NOMO-1 treated with dmso at 0.1 percent for 144 hours (cell line): ENCODE results near the gene NPHP1.
"Not testable (repeated sequence)": the region's sequence is repeated elsewhere in the genome, so short reads cannot be mapped to it uniquely, and the experiment has no call there.

Source experiments
- DNase-seq: peaks from one replicate; lab custom pipeline; 2025; ENCODE audit not compliant: unreplicated experiment; lab: John Stamatoyannopoulos, UW

Gene NPHP1

DNA sequence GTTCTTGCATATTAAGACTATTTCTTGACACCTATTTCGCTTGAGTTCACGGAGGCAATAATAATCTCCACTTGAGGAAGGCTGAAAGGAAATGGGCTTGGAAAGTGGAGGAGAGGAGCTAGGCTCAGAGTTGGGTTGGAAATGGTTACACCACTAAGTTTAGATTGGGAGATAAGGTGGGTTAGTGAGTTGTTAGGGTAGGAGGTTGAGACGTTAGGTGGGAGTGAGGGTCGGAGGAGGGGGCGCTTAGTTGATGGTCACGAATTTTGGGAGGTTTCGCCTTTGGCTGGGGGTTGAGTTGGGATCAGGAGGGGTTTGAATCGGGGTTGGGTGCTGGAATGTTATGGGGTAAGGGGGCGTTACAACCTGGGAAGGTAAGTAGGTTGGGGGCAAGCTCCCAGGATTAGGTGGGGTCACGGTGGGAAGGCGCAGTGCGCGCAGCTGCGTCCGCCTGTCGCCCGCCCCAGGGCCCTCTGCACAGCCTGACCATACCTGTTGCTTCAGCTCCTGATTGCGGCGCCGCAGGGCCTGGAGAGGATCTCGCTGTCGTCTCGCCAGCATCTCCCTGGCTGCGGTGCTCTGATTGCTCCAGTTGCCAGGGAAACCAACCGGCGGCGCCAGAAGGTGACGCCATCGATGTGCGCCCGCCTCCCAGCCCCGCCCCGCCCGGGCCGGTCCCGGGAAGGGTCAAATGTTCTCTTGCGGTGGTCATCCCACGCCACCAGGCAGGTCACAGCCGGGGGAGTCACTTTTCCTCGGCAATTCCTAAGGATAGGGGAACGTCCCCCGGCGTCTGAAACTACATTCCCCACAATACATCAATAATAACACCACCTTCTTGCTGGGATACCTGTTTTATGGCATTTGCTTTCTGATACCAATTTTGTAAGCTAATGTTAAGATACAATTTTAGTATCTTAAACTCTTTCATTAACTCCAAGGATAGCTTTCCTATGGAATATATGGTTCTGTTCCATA is at the start of gene NPHP1:
Gene NPHP1 (minus strand): TSS at position 606 of the 978 bp plus-strand sequence. CDS start 45 bp downstream, at position 561.
- DNase-seq = peak; percentile 28

DNA sequence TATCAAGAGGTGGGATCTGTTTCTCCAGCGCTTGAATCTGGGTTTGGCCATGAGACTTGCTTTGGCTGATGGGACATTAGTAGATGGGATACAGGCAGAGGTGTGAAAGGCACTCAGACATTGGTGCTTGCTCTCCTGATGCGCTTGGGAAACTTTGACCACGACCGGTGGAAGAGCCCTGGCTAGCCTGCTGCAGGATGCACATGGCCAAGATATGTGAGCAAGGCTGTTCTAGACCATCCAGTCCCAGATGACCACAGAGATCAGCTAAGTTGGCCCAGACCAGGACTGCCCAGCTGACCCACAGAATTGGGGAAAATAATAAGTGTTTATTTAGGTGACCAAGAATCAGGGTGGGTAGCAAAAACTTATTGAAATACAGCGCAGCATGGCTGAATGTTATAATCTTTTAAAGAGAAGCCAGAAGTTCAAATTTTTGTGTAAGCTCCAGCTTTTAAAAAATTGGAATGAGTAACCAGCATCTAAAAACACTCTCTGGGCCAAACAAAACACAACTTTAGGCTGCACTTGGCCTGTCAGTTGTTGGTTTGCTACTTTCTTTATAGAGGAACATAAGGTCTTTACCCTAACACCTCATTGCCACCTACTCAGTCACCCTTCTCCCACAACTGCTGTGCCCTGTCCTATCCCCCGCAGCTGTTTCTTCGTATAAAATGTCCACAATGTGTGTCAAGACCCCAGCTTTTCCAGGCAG is 43.4 kb upstream of the NPHP1 start:
- DNase-seq = not testable (repeated sequence)

DNA sequence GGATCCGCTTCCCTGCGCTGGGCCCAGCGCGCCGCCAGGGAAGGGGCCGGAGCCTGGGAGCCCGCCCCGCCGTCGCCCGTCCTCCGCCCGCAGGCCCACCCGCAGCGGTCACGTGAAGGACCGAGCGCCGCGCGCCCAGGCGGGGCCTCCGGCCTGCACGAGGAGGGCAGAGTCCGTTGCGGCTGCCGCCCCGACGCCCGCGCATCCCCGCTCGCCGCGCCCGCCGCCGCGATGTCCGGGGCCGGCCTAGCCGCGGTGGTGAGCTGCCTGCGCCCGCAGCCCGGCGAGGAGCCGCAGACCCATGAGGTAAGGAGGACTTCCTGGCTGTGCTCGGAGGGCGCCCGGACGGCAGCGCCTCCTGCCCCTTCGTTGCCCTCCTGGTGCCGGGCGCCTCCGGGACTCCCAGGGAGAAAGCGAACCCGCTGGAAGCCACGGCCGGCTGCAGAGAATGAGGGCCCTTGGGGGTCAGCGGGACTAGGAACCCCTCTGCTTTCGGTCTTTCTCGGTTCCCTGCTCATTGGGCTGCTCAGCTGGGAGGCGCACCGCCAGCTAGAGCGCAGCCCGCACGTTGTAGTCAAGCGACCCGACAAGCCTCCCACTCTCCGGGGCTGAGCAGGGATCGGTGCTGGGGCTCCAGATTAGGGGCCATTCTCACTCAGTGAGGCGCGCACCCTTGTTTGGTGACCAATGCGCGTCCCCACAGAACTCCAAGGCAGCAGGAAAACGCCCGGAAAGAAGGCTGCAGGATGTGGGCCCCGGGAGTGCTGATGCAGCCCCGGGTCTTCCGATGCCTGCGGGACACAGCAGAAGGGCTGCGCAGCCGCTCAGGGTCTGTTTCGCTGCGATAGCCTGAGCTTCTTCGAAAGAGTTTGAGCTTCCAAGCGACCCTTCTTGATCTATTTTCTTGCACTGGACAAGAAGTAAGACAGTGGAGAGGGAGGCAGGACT is 40.9 kb upstream of the NPHP1 start:
- not testable (repeated sequence) for DNase-seq

DNA sequence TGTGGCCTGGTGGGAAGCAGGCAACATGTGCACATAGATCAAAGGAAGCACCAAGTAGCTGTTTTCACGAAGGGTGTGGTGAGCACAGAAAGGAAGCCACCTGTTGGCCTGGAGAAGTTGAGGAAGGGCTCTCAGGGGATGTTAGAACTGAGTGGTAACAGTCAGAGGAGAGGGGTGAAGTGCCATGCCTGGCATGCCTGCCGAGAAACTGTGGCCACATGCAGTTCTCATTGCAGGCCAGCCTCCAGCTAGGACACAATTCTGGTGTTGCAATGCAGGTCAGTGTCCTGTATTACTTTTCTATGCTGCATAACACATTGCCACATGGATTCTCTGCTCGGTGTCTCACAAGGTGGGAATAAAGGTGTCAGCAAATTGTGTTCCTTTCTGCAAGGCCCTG is 38.5 kb upstream of the NPHP1 start:
- DNase-seq = not testable (repeated sequence)

DNA sequence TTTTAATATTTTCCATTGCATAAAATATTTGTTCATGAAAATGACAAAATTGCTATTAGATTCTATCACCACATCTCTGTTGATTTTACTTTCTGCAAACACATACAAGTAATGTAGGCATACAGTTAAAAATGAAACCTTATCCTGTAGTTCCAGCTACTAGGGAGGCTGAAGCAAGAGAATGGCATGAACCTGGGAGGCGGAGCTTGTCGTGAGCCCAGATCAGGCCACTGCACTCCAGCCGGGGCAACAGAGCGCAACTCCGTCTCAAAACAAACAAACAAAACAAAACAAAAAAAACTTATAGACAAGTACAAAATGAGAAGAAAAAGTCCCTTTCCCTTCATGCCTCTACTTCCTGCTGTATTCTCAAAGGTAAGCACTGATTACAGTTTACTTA is 29.7 kb upstream of the NPHP1 start:
- not testable (repeated sequence) for DNase-seq

DNA sequence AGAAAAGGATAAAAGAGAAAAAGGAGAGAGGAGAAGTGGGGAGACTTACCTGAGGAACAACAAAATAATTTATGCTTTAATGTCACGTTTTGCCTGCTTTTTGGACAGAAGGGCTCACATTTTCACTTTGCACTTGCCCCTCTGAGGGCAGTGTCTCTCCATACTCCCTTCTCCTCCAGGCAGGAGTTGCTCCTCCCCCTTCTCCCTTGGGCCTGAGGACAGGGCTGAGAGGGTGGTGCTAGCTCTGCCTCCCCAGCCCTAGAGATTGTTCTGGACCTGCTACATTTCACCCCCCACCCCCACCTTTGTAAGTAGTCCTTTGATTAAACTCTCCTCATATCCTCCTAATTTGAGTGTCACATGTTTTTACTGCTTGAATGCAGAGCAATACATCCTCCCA is 25.1 kb upstream of the NPHP1 start:
- DNase-seq = not testable (repeated sequence)

DNA sequence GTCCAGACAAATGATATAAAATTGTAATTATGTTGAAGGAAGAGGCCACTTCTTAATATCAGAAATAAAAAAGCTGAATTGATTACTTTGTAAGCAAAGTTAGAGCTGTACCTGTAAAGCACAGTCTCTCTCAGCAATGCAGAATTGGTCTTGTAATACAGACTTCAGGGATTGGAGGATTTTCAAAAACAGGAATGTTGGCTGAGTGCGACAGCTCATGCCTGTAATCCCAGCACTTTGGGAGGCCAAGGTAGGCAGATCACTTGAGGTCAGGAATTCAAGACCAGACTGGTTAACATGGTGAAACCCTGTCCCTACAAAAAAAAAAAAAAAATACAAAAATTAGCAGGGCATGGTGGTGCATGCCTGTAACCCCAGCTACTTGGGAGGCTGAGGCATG is 17.8 kb upstream of the NPHP1 start:
- not testable (repeated sequence) for DNase-seq

DNA sequence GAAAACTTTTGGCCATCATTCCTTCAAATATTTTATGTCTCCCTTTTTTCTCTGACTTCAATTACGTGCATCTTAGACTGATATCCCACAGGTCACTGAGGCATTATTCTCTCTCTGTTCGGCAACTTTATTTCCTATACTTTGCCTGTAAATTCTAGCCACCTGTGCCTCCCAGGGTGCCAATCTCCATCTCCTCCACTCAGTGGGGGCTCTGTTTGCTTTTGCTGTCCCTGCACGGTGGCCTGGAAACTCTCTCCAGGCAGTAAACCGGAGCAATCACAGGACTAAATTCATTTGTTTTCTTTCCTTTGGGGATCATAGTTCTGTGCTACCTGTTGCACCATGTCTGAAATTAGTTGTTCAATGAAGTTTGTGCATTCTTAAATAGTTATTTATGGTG is 17.1 kb upstream of the NPHP1 start:
- no peak for DNase-seq

DNA sequence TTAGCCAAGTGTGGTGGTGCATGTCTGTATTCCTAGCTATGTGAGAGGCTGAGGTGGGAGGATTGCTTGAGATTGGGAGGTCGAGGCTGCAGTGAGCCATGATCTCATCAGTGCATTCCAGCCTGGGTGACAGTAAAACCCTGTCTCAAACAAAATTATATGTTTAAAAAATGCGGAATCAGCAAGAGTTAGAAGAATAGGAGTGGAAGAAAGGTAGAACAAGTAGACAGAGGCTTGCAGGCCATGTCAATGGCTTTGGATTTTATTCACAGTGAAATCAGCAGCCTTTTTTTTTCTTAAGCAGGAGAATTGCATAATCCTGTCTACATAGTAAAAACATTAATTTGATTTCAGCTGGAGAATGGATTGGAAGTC is 15.4 kb upstream of the NPHP1 start:
- no peak for DNase-seq

DNA sequence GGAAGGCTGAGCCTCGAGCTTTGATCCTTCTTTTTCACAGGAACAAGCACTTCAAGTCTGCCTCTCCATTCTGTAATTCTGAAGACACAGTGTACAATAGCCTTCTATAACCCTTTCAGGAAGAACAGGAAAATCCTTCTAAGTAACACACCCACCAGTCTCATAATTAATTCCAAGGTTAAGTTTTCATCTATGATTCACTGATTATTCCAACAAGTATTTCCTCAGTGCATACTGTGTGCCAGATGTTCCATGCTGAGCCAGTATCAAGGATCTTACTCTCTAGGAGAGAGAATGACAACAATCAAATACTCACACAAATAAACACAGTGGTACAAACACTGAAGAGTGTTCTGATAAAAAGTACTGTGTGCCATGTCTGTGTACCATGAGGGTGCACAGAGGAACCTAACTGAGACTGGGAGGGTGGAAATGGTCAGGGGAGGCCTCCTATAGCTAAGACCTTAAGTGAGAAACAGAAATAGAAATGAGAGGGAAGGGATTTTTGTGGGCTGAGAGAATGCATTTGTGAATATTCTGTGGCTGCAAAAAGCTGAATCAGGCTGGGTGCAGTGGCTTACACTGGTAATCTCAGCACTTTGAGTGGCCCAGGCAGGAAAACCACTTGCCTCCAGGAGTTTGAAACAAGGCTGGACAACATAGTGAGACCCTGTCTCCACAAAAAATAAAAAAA is 14.8 kb upstream of the NPHP1 start:
- no peak for DNase-seq

DNA sequence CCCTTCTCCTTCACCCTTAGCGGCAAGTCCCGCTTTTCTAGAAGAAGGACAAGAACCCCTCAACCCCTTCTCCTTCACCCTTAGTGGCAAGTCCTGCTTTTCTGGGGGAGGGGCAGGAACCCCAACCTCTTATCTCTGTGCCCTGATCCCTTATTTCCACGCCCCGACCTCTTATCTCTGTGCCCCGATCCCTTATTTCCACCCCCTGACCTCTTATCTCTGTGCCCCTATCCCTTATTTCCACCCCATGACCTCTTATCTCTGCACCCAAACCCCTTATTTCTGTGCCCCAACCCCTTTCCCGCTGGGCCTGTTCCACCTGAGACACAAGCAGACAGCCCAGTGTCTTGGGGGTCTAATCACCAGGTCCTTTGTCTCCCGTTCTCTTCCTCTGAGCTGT is 14.1 kb upstream of the NPHP1 start:
- DNase-seq = not testable (repeated sequence)

DNA sequence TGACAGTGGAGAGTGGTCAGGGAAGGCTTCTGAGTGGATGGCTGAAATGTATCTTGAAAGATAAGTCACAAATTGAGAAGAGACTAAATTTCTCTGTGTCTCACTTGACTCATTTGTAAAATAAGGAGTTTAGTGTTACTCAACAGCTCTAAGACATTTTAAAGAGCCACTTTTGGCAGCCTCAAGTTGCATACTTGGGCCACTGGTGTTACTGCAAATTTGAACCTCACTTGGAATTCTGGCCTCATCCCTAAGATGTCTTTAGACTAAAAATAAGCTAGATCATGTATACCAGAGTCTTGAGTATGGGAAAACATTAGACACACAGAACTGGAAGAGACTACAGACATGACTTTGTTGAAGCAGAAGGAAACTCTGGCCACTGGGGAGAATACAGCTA is 12.0 kb upstream of the NPHP1 start:
- no peak for DNase-seq

DNA sequence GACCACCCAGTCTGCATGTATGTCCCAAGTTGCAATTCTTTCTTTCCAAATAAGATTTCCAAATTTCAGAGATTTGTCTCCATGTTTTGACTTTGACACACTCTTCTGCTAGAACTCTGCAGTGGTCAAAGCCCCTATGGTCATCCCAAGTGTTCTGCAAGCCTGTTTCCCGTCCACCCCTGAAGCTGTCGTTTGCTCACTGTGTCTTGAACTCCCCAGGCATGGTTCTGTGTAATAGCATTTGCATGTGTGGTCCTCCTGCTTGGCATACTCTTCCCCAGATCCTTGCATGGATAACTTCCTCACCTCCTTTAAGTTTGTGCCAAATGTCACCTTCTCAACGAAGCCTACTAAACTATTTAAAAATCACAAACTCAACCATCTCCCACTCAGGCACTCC is 11.4 kb upstream of the NPHP1 start:
- DNase-seq = no peak

DNA sequence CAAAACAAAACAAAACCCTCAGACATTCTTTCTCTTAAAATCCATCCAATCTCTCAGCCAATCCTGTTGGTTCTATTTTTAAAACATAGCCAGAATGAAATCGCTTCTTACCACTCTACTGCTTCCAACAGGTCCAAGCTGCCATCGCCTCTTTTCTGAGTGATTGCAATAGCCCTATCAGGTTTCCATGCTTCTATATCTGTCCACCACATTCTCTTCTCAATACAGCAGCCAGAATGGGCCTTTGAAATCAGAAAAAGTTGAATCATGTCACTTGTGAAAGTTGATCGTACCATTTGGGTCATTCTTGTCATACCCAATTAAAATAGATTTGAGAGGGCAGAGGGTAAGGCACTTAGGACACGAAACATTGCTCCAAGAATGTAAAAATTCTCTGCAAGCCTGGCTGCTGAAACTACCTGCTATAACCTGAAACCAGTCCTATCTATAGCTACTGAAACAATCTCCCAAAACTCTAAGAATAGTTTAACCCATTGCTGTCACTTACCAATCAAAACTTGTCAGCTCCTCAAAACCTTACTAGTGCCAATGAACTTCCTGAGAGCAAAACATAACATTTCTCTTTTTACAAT is 10.8 kb upstream of the NPHP1 start:
- DNase-seq = no peak

DNA sequence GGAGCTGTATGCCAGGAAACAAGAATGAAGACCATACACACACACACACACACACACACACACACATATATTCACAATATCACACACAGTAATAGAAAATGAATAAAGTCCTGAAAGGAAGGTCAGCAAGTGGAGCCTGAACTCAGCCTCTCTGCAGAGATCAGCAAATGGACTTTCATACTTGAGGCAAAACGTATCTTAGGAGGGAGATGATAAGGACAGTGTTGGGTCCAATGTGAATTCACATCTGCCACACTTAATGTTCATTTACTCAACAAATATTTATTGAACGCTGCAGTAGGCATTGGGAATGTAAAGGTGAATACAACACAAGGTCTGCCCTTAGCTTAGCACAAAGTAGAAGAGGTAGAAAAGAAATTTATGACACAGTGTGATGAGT is 10.3 kb upstream of the NPHP1 start:
- no peak for DNase-seq

DNA sequence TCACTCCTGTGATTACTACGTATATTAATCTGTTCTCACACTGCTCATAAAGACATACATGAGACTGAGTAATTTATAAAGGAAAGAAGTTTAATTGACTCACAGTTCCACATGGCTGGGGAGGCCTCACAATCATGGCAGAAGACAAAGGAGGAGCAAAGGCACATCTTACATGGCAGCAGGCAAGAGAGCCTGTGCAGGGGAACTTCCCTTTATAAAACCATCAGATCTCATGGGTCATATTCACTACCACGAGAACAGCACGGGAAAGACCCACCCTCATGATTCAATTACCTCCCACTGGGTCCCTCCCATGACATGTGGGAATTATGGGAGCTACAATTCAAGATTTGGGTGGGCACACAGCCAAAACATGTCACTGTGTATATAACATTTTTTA is 8.7 kb upstream of the NPHP1 start:
- DNase-seq = not testable (repeated sequence)

DNA sequence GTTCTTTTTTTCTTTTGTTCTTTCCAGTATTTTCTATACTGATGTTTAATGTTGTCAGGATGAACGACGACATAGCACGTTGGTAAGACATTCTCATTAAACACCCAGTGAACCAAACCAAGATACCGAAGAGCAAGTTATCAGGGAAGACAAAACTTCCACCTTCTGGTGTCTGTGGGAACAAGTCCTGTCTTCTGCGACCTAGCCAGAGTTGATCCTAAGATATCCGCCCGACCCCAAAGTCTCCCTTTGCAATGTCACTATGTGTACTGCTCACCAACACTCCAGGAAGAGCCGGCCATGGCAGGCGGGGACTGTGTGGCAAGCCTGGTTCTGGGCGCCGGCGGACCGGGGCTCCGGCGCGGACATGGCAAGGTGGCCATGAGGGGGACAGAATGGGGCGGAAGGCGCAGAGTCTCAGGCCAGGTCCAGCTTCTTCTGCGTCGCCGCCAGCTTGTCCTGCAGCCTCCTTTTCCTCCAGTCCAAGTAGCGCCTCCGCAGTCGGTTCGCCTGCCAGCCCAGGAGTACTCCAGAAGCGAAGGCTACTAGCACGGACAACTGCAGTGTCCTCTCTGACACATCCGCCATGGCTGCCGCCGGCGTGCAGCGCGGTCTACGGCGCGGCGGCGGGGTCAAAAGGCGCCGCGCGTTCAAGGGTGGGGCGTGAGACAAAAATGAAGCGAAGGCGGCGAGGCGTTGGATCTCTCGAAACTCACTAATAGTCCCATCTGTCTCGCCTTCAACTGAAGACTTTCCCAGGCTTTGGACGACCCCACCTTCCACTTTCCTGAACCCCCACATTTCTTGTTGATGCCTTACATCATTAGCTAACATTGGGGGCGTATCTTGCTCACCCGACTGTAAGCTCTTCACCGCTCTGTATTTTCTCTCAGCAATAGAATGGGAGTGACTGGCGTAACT is 7.4 kb upstream of the NPHP1 start, which contains the start of gene MTLN:
Gene MTLN (minus strand): TSS at position 610 of the 921 bp plus-strand sequence. CDS start 22 bp downstream, at position 588.
- peak; percentile 58 for DNase-seq

DNA sequence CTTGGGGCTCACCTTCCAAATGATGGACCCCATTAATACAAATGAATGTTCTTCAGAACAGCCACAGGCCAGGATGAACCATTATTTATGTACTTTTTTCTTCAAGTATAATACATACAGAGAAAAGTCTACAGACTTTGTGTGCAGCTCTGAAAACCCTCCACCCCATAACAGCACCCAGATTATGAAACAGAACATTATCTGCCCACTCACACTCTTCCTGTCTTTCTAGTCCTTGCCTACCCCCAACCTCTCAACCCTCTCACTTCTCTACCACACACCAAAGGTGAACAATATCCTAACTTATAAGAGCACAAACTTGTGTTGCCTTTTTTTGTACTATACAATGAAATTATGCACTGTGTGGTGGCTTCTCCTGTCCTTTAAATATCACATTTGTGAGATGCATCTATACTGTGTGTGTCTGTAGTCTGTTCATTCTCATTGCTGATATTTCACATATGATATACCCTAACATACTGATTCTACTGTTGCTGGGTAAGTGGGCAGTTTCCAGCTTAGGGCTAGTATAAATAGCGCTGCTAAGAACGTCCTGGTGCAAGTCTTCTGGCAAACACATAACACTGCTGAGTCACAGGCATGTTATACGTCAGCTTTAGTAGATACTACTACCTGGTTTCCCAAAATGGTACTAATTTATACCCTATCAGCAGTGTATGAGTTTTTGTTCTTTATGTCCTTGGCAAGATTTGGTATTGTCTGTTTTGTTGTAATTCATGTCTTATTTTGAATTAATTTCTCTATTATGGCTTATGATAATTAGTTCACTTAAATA is 1.0 kb upstream of the NPHP1 start:
- DNase-seq = no peak
